GM21717 (cell line): ENCODE results near the gene TAP2.

Source experiments
- ATAC-seq: cut with Tn5 transposase; IDR thresholded peaks from one replicate; pipeline ENCODE4 v1.9.1; 2021; ENCODE audit warnings: mild to moderate bottlenecking, moderate library complexity; ENCODE audit not compliant: unreplicated experiment

The TAP2 gene

GRCh38 chr6:32794510-32794909, 44.0 kb downstream of the TAP2 start:
- ATAC-seq: no peak

- ATAC-seq: no peak
These were observed 45.6 kb downstream of the TAP2 start for GRCh38 chr6:32792901-32793435.

GRCh38 chr6:32790306-32790705, 48.2 kb downstream of the TAP2 start:
- no peak for ATAC-seq
